Measurements from ENCODE around the gene CSNK2A2.

CSNK2A2 gene

DNA sequence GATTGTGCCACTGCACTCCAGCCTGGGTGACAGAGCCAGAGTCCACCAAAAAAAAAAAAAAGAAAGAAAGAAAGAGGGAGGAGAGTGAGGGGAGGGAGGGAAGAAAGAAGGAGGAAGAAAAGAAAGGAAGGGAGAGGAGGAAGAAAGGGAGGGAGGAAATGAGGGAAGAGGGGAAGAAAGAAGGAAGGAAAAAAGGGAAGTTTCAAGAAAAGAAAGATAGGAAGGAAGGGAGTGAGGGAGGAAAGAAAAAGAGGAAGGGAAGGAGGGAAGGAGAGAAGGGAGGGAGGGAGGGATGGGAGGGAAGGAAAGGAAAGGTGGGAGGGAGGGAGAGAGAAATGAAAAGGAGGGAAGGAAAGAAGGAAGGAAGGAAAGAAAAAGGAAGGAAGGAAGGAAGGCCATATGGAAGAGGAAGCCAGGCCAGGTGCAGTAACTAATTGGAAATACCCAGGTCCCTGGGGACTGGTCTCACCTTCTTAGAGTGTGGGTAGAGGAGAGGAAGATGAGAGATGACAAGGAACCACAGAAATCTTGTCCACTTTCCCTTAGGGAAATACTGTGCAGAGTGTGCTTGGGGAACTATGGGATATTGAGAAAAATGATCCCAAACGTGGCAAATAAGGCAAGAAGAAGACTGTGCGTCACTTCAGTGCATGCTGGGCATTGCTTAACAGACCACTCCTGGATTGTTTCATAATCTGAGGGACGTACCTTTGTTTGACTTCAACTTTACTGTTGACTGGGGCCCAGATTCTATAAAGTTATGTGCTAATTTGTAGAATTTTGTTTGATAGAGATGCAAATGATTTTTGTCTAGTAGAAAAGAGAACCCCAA, 15.1 kb upstream of the CSNK2A2 start:
- DNase-seq (ENCODE audit: low spot score in 2 of 2) = no peak
- peaks cover 15% of the 10 kb centered on the region for H3K27me3 ChIP-seq (ENCODE audit: low read depth)
- no peaks in the 10 kb centered on the region for H3K36me3 ChIP-seq (replicated peaks)
- H3K4me3 ChIP-seq = no peak overlapping the region
- in situ Hi-C loops (cut with MboI; ENCODE audit: low sequenced_read_pairs) = no loop called here
- no peaks in the 10 kb centered on the region for H3K9me3 ChIP-seq
- H3K4me1 ChIP-seq = no peaks in the 10 kb centered on the region

DNA sequence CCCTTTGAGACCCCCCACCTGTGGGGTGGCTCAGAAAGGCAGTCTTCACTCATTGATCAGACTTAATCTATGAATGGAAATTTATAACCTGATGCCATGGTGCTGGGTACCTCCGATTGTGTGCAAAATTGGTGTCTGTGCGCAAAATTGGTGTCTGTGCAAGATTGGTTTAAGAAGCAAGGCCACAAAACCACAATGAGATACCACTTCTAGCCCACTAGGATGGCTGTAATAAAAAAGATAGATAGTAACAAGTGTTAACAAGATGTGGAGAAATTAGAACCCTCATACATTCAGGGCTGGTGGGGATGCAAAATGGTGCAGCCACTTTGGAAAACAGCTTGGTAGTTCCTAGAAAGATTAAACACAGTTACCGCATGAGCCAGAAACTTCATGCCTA, 13.9 kb upstream of the CSNK2A2 start:
- DNase-seq (ENCODE audit: low spot score in 2 of 2) = no peak
- Histone ChIP-seq H3K36me3 (replicated peaks) (no peaks in the 10 kb centered on the region), H3K4me1 (no peaks in the 10 kb centered on the region), H3K27me3 (ENCODE audit: low read depth) (peaks cover 12% of the 10 kb centered on the region), H3K4me3 (no peak overlapping the region), H3K9me3 (no peaks in the 10 kb centered on the region)
- in situ Hi-C loops (cut with MboI; ENCODE audit: low sequenced_read_pairs) = no loop called here

DNA sequence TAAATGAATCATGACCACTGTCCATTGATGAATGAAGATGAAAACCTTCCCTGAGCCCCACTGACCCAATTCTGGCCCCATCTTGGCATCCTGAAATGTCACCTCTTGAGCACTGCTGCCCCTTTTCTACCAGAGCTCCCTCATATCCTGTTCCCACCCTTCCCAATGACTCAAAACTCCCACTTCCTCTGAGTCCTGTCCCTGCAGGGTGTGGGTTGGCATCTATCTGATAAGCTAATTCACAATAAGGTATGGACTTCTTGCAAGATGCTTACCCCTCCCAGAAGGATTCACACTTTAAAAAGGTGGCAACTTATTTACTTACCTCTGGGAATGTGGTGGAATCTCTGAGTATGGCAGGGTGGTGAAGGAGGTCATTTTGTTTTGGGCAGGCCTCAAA, 13.3 kb upstream of the CSNK2A2 start:
- H3K36me3 ChIP-seq (replicated peaks) = no peaks in the 10 kb centered on the region
- H3K4me1 ChIP-seq = no peaks in the 10 kb centered on the region
- in situ Hi-C loops (cut with MboI; ENCODE audit: low sequenced_read_pairs) = no loop called here
- no peak for DNase-seq (ENCODE audit: low spot score in 2 of 2)
- no peaks in the 10 kb centered on the region for H3K9me3 ChIP-seq
- peaks cover 9% of the 10 kb centered on the region for H3K27me3 ChIP-seq (ENCODE audit: low read depth)
- no peak overlapping the region for H3K4me3 ChIP-seq

DNA sequence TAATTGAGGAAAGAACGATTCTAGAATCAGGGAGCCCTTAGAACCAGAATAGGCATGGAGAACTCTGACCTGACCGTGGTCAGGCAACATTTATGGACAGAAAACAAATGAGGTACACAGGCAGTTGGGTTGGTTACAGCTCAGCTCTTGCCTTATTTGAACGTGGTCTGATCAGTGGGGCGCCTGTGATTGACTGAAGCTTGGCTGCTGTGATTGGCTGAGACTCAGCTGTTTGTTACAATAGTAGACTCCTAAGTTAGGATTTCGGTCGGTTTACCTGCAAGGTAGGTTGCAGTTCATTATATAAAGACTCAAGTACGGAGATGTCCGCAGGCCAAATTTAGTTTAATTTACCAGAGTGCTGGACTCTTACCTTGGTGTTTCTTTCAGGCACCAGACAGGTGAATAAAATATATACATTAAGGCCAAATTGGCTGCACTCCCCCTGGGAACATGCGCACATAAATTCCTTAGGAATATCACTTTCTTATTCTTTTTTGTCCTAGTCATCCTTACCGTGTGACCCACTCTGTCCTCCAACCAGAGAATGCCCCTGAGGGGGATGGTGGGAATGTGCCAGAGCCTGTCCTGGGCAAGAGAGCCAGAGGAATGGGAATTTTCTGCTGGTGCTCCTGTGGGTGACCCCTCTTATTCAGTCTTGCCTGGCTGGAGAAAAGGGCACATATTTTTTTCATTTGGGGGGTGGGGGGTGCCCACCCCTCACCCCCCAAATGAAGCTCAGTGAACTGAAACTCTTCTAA, 7.5 kb upstream of the CSNK2A2 start:
- Histone ChIP-seq H3K9me3 (no peaks in the 10 kb centered on the region), H3K4me3 (no peak overlapping the region), H3K36me3 (replicated peaks) (no peaks in the 10 kb centered on the region), H3K4me1 (no peaks in the 10 kb centered on the region), H3K27me3 (ENCODE audit: low read depth) (no peaks in the 10 kb centered on the region)
- DNase-seq (ENCODE audit: low spot score in 2 of 2) = no peak
- in situ Hi-C loops (cut with MboI; ENCODE audit: low sequenced_read_pairs) = no loop called here

DNA sequence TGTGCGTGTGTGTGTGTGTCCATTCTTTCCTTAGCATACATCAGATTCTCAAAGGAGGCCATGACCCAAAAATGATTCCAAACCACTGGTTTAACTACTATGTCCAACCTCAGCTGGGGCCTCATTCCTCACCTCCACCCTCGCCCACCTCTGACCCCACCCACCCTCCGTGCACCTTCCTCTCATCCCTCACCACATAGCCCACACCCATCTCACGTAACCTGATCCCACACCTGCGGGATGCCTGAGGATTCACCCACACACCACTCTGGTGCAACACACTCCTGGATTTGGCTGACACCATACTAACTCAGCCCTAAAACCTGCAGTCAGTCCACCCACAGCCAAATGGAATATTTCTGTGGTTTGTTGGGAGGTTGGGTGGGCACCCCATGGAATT, 3.3 kb upstream of the CSNK2A2 start:
- Histone ChIP-seq H3K9me3 (no peaks in the 10 kb centered on the region), H3K4me3 (no peak overlapping the region), H3K4me1 (peaks cover 7% of the 10 kb centered on the region), H3K27me3 (ENCODE audit: low read depth) (no peaks in the 10 kb centered on the region), H3K36me3 (replicated peaks) (peaks cover 4% of the 10 kb centered on the region; the same call in 1 of the 2 replicates)
- no peak for DNase-seq (ENCODE audit: low spot score in 2 of 2)
- in situ Hi-C loops (cut with MboI; ENCODE audit: low sequenced_read_pairs) = no loop called here

DNA sequence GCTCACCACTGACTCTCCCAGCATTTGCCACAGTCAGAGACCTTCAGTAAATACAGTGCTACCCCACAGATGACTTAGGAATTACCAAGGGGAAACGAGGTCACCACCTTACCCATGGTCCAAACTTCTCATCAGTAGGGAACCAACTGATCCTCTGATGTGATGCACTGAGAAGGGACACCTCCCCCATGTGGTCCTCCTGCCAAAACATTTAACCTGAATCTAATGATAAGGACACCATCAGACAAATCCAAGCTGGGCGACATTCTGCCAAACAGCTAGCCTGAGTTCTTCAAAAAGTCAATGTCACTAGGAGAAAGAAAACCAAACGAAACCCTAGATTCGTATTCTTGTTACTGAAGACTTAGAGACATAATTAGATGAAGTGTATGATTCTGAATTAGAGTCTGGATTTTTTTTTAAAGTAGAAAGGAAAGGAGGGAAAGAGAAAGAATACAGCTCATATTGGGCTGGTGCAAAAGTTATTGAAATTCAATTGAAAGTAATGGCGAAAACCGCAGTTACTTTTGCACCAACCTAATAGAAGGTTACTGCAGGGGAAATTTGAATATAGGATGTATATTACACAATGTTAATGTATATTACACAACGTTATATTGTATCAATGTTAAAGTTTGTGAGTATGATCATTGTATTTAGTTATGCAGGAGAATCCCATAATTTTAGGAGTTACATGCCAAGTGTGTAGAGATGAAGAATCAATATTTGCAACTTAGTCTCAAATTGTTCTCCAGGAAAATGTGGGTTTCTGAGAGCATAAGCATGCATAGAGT, 2.3 kb upstream of the CSNK2A2 start:
- Histone ChIP-seq H3K4me1 (peaks cover 7% of the 10 kb centered on the region), H3K27me3 (ENCODE audit: low read depth) (no peaks in the 10 kb centered on the region), H3K9me3 (no peaks in the 10 kb centered on the region), H3K4me3 (no peak overlapping the region), H3K36me3 (replicated peaks) (peaks cover 14% of the 10 kb centered on the region)
- no peak for DNase-seq (ENCODE audit: low spot score in 2 of 2)
- in situ Hi-C loops (cut with MboI; ENCODE audit: low sequenced_read_pairs) = no loop called here

DNA sequence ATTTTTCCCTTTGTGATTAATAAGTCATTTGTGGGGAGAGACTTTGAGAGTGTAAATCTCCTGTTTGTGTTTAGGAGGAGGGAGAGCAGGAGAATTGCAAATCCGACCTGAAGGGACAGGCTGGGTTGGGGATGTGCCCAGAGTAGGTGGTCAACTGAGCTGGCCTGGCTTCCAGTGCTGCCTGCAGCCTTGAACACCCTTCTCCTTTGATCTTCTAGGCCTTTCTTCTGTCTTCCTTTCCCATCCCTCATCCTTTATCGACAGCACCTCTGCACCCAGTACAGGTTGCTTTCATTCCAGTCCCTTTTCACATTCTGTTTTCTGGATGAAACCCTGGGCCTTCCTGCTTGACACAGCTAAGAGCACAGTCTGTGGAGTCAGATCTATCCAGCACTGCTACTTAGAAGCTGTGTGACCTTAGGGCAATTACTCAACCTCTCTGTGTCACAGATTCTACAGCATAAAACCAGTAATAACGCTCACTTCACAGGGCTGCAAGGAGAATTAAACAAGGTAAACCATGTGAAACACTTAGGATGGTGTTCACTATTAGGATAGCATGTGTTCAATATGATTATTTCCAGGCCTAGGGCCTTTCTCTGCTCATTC, 1.0 kb upstream of the CSNK2A2 start:
- H3K4me3 ChIP-seq = no peak overlapping the region; the same call in 1 of the 2 replicates
- H3K27me3 ChIP-seq (ENCODE audit: low read depth) = no peaks in the 10 kb centered on the region
- H3K9me3 ChIP-seq = no peaks in the 10 kb centered on the region
- in situ Hi-C loops (cut with MboI; ENCODE audit: low sequenced_read_pairs) = no loop called here
- DNase-seq (ENCODE audit: low spot score in 2 of 2) = no peak
- peaks cover 7% of the 10 kb centered on the region for H3K4me1 ChIP-seq
- H3K36me3 ChIP-seq (replicated peaks) = peaks cover 24% of the 10 kb centered on the region

DNA sequence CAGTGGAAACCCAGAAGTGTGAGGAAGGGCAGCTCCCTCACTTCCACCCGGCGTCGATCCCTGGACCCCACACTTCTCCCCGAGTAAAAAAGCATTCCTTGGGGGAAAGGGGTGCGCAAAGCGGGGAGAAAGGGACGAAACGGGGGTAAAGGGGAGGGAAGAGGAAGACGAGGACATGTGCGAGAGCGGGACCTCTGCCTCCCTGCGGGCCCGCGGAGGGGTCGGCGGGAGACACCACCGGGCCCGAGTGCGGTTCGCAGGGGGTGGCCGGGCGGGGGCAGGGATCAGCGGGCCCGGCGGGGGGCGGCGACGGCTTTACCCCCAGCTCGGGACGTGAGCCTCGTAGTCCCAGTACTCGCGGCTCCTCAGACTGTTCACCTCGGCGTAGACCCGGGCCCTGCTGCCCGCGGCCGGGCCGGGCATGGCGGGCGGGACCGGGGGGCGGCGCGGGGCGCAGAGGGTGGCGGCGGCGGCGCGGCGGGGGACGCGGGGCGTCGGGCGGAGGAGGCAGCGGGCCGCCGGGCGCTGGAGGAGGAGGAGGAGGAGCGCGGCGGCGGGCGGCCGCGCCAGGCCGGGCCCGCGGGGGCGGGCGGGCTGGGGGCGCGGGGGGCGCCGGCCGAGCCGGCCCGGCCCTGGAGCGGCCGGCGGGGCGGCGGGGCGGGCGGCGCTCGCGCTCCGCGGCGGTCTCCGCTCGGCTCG, 443 bp downstream of the CSNK2A2 start:
- H3K9me3 ChIP-seq = no peaks in the 10 kb centered on the region
- peak overlapping the region; percentile 64 for H3K4me3 ChIP-seq
- peaks cover 37% of the 10 kb centered on the region for H3K36me3 ChIP-seq (replicated peaks)
- H3K4me1 ChIP-seq = peaks cover 7% of the 10 kb centered on the region
- in situ Hi-C loops (cut with MboI; ENCODE audit: low sequenced_read_pairs) = no loop called here
- no peaks in the 10 kb centered on the region for H3K27me3 ChIP-seq (ENCODE audit: low read depth)
- DNase-seq (ENCODE audit: low spot score in 2 of 2) = peak in 1 of 2 experiments; percentile 12

DNA sequence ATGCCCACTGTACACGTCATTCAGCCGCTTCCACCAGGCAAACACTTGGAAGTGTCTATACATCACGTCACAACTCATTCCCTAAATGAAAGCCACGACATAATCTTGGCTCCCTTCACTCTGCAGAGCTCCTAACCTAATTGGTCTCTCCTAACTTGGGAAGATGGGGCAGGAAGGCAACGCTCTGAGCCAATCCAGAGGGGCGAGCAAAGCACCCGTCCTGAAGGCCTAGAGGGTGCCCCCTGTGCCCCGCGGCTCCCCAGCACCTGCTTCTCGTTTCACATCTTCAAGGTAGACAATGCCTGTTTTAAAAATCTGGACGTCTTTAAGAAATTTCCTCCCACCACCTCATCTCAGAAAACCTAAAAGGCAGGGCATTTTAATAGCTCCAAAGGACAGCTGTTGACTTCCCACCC, 1.0 kb downstream of the CSNK2A2 start:
- in situ Hi-C loops (cut with MboI; ENCODE audit: low sequenced_read_pairs) = no loop called here
- peak overlapping the region; percentile 64 for H3K4me3 ChIP-seq
- no peaks in the 10 kb centered on the region for H3K9me3 ChIP-seq
- no peaks in the 10 kb centered on the region for H3K27me3 ChIP-seq (ENCODE audit: low read depth)
- H3K4me1 ChIP-seq = peaks cover 7% of the 10 kb centered on the region
- peaks cover 42% of the 10 kb centered on the region for H3K36me3 ChIP-seq (replicated peaks)
- DNase-seq (ENCODE audit: low spot score in 2 of 2) = no peak

DNA sequence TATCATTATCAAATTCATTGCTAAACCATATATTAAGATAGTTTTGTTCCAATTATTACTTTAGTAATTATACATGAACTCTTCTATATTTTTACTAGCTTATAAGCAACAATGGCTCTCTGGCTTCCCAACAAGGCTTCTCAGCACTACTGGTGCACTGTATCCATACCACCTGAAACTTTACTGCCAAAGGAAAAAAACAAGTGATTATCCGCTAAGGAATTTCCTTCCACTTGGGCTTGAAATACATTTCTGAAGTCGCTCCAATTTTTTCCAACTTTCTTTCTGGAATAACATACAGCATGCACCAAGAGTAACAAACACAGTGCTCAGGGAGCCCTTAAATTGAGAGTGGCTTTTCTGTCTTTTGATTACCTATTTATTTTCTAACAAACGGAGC, 2.1 kb downstream of the CSNK2A2 start:
- in situ Hi-C loops (cut with MboI; ENCODE audit: low sequenced_read_pairs) = no loop called here
- no peak for DNase-seq (ENCODE audit: low spot score in 2 of 2)
- no peaks in the 10 kb centered on the region for H3K27me3 ChIP-seq (ENCODE audit: low read depth)
- H3K4me1 ChIP-seq = peaks cover 7% of the 10 kb centered on the region
- H3K4me3 ChIP-seq = peak overlapping the region; percentile 64; the same call in 1 of the 2 replicates
- peaks cover 53% of the 10 kb centered on the region for H3K36me3 ChIP-seq (replicated peaks)
- H3K9me3 ChIP-seq = no peaks in the 10 kb centered on the region

DNA sequence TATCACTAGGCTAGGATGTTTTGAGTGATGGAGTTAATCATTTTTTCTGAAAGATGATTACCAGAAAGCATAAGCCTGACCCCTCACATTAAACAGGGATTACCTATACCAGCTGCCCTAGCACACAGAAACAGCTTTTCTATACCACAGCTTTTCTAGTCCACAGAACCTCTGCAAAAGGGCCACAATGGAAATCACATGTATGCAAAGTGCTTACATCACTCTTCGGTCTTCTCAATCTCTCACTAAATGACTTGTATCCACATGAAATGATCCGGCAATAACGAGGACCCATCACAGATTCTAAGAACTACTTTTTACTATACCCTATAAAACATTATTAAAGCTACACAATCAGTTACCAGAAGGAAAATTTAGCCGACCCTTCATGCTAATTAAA, 2.6 kb downstream of the CSNK2A2 start:
- no peak overlapping the region for H3K4me3 ChIP-seq
- no peak for DNase-seq (ENCODE audit: low spot score in 2 of 2)
- peaks cover 57% of the 10 kb centered on the region for H3K36me3 ChIP-seq (replicated peaks)
- in situ Hi-C loops (cut with MboI; ENCODE audit: low sequenced_read_pairs) = no loop called here
- no peaks in the 10 kb centered on the region for H3K27me3 ChIP-seq (ENCODE audit: low read depth)
- H3K9me3 ChIP-seq = no peaks in the 10 kb centered on the region
- peaks cover 7% of the 10 kb centered on the region for H3K4me1 ChIP-seq

DNA sequence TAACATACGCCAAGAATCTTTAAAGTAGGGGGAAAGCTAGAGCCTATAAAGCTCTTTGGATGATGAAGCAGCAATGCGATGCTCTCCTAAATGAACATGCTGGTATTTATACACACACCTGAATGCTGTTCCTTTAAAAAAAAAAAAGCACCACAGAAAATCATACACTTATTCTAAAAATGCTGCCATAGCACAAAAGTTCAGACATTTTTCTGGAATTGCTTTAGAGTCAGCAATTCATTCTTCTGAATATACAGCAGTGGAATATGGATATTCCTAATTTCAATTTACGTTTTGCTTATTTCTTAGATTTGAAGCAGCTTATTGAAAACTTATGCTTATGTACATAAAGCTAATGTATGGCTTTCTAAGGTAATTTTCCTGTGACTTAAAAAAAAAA, 3.1 kb downstream of the CSNK2A2 start:
- Histone ChIP-seq H3K36me3 (replicated peaks) (peaks cover 63% of the 10 kb centered on the region), H3K4me3 (no peak overlapping the region), H3K9me3 (no peaks in the 10 kb centered on the region), H3K27me3 (ENCODE audit: low read depth) (no peaks in the 10 kb centered on the region), H3K4me1 (peaks cover 7% of the 10 kb centered on the region)
- DNase-seq (ENCODE audit: low spot score in 2 of 2) = no peak
- in situ Hi-C loops (cut with MboI; ENCODE audit: low sequenced_read_pairs) = no loop called here

All from HAP-1 (cell line).